ENCODE results near the gene SLC7A5.
A peak's percentile ranks its signal among the peaks of the same experiment; 100 is the strongest.

SLC7A5 gene

GRCh38 chr16:87850009-87851006, 19.0 kb downstream of the SLC7A5 start:
- no peak for TF ChIP-seq EZH2 (IDR thresholded peaks at IDR 0.05; ENCODE audit: borderline replicate concordance, low read depth, low read length, severe bottlenecking)
- TF ChIP-seq, protein P1, sequence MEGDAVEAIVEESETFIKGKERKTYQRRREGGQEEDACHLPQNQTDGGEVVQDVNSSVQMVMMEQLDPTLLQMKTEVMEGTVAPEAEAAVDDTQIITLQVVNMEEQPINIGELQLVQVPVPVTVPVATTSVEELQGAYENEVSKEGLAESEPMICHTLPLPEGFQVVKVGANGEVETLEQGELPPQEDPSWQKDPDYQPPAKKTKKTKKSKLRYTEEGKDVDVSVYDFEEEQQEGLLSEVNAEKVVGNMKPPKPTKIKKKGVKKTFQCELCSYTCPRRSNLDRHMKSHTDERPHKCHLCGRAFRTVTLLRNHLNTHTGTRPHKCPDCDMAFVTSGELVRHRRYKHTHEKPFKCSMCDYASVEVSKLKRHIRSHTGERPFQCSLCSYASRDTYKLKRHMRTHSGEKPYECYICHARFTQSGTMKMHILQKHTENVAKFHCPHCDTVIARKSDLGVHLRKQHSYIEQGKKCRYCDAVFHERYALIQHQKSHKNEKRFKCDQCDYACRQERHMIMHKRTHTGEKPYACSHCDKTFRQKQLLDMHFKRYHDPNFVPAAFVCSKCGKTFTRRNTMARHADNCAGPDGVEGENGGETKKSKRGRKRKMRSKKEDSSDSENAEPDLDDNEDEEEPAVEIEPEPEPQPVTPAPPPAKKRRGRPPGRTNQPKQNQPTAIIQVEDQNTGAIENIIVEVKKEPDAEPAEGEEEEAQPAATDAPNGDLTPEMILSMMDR (IDR thresholded peaks at IDR 0.05; ENCODE audit: borderline replicate concordance, extremely low read depth, low read length, poor library complexity, severe bottlenecking): peak; percentile 99
- Histone ChIP-seq H3K4me1 (ENCODE audit: insufficient read depth, low read length) (peaks cover 42% of the 10 kb centered on the region), H3K9ac (ENCODE audit: low read depth, low read length) (no peak overlapping the region), H3K4me2 (ENCODE audit: insufficient read depth, low read length) (no peak overlapping the region), H3K36me3 (ENCODE audit: insufficient read depth, low read length) (peaks cover 98% of the 10 kb centered on the region), H4K20me1 (ENCODE audit: insufficient read depth, low read length) (peaks cover 100% of the 10 kb centered on the region), H3K27me3 (ENCODE audit: insufficient read depth, low read length, poor library complexity) (no peaks in the 10 kb centered on the region), H3K9me3 (ENCODE audit: insufficient read depth, low read length, severe bottlenecking) (no peaks in the 10 kb centered on the region), H3K79me2 (ENCODE audit: insufficient read depth, low read length) (peaks cover 100% of the 10 kb centered on the region), H3K27ac (ENCODE audit: low read length) (peak overlapping the region; percentile 79), H3K4me3 (ENCODE audit: low read depth in 1 of 2, low read length in 2 of 2) (no peak overlapping the region), H2AFZ (ENCODE audit: low read depth, low read length) (no peak overlapping the region)
- peak; percentile 82 for DNase-seq
- peak; percentile 66 for ATAC-seq (ENCODE audit: insufficient read depth, low read depth)

GRCh38 chr16:87849419-87850008, 19.8 kb downstream of the SLC7A5 start:
- H3K4me1 ChIP-seq (ENCODE audit: insufficient read depth, low read length): peaks cover 34% of the 10 kb centered on the region
- no peak overlapping the region for H2AFZ ChIP-seq (ENCODE audit: low read depth, low read length)
- peaks cover 100% of the 10 kb centered on the region for H4K20me1 ChIP-seq (ENCODE audit: insufficient read depth, low read length)
- no peak overlapping the region for H3K9ac ChIP-seq (ENCODE audit: low read depth, low read length)
- H3K36me3 ChIP-seq (ENCODE audit: insufficient read depth, low read length): peaks cover 98% of the 10 kb centered on the region
- H3K9me3 ChIP-seq (ENCODE audit: insufficient read depth, low read length, severe bottlenecking): no peaks in the 10 kb centered on the region
- TF ChIP-seq, protein P1 (IDR thresholded peaks at IDR 0.05; ENCODE audit: borderline replicate concordance, extremely low read depth, low read length, poor library complexity, severe bottlenecking): no peak
- no peak for TF ChIP-seq EZH2 (IDR thresholded peaks at IDR 0.05; ENCODE audit: borderline replicate concordance, low read depth, low read length, severe bottlenecking)
- no peaks in the 10 kb centered on the region for H3K27me3 ChIP-seq (ENCODE audit: insufficient read depth, low read length, poor library complexity)
- peaks cover 100% of the 10 kb centered on the region for H3K79me2 ChIP-seq (ENCODE audit: insufficient read depth, low read length)
- H3K4me3 ChIP-seq (ENCODE audit: low read depth in 1 of 2, low read length in 2 of 2): no peak overlapping the region
- H3K27ac ChIP-seq (ENCODE audit: low read length): peak overlapping the region; percentile 79
- DNase-seq (no peak), ATAC-seq (ENCODE audit: insufficient read depth, low read depth) (no peak)
- no peak overlapping the region for H3K4me2 ChIP-seq (ENCODE audit: insufficient read depth, low read length)

GRCh38 chr16:87848676-87849345, 20.5 kb downstream of the SLC7A5 start:
- ATAC-seq (ENCODE audit: insufficient read depth, low read depth) (no peak), DNase-seq (no peak)
- H3K27me3 ChIP-seq (ENCODE audit: insufficient read depth, low read length, poor library complexity): no peaks in the 10 kb centered on the region
- peak overlapping the region; percentile 17; the same call in 1 of the 2 replicates for H3K27ac ChIP-seq (ENCODE audit: low read length)
- H3K9ac ChIP-seq (ENCODE audit: low read depth, low read length): 0 out of 2 replicates have a peak overlapping the region, but pooled peaks have one; percentile 17
- no peak overlapping the region for H2AFZ ChIP-seq (ENCODE audit: low read depth, low read length)
- H3K79me2 ChIP-seq (ENCODE audit: insufficient read depth, low read length): peaks cover 100% of the 10 kb centered on the region
- peaks cover 100% of the 10 kb centered on the region for H4K20me1 ChIP-seq (ENCODE audit: insufficient read depth, low read length)
- no peak overlapping the region for H3K4me3 ChIP-seq (ENCODE audit: low read depth in 1 of 2, low read length in 2 of 2)
- peaks cover 100% of the 10 kb centered on the region for H3K36me3 ChIP-seq (ENCODE audit: insufficient read depth, low read length)
- no peak overlapping the region for H3K4me2 ChIP-seq (ENCODE audit: insufficient read depth, low read length)
- H3K4me1 ChIP-seq (ENCODE audit: insufficient read depth, low read length): peaks cover 27% of the 10 kb centered on the region
- H3K9me3 ChIP-seq (ENCODE audit: insufficient read depth, low read length, severe bottlenecking): no peaks in the 10 kb centered on the region
- no peak for TF ChIP-seq EZH2 (IDR thresholded peaks at IDR 0.05; ENCODE audit: borderline replicate concordance, low read depth, low read length, severe bottlenecking)
